Stimulated activated CD4-positive, alpha-beta T cell treated with anti-CD3 and anti-CD28 coated beads, Interleukin-4, amount 100 ng/mL, for 1 hour (primary cell): ENCODE data around the gene NEURL3.

Source experiments
- DNase-seq: peaks from one replicate; pipeline ENCODE4 v3.0.0-alpha.2; 2020

NEURL3 gene

GRCh38 chr2:96539215-96539920 is 34.2 kb upstream of the NEURL3 start:
- no peak for DNase-seq

DNA sequence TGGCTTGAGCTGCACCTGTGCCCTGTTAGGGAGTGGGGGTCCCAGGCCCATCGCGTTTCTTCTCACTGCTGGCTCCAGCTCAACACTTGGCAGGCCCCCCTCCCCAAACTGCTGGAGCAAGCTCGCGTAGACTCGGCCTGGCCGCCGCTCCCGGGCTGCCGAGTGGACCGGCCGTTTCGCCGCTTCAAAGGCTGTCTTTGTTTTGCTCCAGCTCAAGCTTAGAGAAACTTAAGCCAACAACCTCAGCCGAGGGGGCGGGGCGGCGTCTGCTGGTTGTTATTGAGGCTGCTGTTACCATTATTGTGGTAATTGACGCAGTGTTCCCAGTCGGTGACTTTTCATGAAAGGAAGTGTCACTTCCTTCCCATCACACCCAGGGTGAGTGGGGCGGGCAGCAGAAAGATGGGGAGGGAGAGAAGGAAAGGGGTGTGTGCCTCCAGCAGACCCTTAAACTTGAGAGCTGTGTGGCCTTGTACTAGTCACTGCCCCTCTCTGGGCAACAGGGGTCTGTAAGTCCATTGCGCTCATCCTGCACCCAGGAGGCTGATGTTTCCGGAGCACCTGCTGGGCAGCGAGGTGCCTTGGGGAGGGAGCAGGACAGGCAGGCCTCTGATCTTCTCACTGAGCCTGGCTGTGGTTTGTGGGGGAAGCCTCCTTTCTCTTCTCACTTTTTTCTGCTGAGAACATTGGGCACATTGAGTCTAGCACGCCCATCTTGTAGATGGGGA is 33.5 kb upstream of the NEURL3 start:
- DNase-seq, result peak; percentile 87

GRCh38 chr2:96537734-96538486 is 32.8 kb upstream of the NEURL3 start:
- DNase-seq, result peak; percentile 58

DNA sequence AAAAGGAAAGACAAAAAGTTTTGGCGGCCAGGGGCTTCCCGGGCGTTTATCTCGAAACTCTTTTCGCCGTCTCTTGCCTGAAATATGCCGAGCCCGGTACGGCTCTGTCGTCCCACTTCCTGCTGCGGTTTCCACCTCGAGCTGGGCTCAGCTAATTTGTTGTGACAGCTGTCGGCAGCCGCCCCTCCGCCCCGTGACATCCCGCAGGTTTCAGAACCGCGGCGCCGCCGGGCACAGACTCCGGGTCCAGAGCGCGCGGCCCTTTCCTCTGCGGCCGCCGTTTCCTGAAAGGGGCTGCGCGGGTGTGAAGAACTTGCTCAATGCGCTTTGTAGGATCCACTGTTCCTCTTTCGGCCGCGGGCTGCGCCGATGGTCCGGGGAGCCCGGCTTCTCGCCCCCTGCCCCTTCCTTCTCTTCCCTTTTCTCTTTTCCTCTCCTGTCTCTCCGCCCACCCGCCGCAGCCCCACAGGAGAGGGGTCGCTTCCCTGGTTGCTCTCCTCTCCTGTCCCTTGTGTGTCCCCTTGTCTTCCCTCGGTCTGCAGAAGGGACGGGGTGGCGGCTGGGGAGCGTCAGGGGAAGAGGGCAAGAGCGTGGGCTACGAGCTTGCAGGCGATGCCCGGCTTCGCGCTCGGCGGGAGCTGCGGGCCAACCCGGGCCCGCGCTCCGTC is 32.0 kb upstream of the NEURL3 start:
- DNase-seq, result peak; percentile 79

- DNase-seq, result peak; percentile 95
These were observed 31.4 kb upstream of the NEURL3 start, which contains the start of gene ARID5A for GRCh38 chr2:96536445-96537065. Gene ARID5A (plus strand): TSS chr2:96536752. CDS start chr2:96536827, 75 bp downstream.

DNA sequence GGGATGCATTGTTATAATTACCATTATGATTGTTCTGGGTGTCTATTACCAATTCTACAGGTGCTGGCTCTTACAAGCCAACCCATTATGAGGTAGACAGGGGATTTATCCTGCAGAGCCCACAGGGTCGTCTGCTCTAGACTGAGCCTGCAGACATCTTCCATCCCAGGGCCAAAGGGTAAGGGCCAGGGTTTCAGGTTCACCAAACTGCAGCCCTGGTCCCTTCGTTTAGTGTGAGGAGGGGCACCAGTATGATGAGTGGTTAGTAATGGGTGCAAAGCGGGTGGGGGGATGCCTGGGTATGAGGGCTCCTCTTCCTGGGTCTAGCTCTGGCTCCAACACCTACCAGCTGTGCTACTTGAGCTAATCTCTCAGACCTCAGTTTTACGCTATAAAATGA is 30.2 kb upstream of the NEURL3 start:
- DNase-seq, result no peak

DNA sequence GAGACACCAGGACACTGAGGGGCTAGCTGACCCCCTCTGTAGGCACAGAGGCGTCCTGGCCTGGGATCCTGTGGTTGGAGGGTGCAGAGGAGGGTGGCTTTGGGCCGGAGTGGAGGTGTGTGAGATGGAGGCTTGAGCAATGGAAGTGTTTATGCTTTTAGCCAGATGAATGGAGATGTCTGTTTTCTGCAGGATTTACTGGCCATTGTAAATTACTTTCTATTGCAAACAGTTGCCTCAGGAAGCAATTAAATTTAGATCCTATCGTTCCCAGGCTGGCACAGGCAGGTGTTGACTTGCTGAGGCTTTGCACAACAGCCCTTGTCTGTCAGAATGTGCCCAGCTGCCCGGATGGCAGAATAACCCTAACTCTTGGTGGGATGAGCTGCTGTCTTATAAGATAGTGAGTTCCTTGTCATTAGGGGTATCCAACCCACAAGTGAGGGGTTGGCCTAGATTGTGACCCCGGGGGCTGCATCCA is 29.6 kb upstream of the NEURL3 start:
- DNase-seq, result no peak

- DNase-seq, result no peak
These were observed 29.0 kb upstream of the NEURL3 start for GRCh38 chr2:96534141-96534540.

DNA sequence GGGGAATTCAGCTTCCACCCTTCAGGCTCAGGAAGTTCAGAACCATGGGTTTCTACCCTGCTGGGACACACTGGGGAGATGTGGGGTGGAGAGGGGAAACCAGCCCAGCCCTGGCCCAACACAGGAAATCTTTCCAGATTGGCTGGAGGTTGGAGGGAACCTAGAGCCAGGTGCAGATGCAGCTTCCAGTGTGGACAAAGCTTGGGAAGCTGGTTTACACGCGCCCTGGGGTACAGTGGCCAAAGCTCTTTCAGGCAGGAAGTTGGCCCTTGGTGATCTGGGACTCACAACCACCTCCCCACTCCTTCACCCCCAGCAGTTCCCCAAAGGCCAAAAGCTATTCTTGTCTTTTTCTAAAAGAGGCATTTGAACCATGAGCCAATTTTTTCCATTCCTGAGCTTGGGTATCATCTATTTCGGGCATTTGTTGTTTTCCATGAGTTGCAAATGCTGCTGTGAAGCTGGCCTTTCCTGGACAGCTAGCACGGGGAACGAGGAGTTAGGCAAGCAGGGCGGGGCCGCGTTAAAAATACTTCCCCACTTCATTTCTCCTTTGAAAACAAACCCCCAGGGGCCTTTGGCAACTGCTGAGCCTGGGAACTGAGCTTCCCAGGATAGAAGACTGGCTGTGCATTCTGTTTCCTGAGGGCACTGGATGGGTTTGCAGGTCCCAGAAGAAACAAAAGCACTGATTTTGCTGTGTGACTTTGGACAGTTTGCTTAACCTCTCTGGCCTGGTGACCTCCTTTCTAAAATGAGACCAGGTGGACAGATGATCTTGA is 28.3 kb upstream of the NEURL3 start:
- no peak for DNase-seq

DNA sequence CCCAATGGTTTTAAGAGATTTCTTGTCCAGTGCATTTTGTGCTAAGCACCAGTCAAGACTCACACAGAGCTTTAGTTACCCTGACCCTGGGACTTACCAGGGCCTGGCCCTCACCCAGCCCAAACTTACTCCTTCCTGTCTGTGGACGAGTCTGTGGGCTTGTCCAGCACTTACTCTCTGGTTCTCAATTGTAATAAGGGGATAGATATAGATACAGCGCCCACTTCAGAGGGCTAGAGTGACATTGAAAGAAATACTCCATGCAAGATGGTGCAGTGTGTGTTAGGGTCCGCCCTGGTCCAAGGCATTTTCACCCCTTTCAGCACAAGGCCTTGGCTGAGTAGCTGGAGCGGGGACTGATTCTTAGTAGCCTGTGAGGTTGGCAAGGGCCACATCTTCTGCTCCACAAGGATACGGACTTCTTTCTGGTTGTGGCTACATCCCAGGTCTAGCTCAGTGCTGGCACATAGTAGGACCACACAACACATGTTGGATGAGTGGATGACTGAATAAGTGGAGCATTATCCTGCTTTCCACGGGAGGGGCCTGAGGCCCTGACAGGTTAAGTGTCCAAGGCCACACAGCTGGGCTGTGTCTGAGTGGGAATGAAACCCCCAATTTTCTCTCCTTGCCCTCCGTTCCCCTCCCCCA is 27.6 kb upstream of the NEURL3 start:
- no peak for DNase-seq

GRCh38 chr2:96531872-96532505 is 26.8 kb upstream of the NEURL3 start:
- peak; percentile 85 for DNase-seq

- DNase-seq, result no peak
These were observed 26.2 kb upstream of the NEURL3 start for GRCh38 chr2:96531366-96531765.

GRCh38 chr2:96530474-96531357 is 25.6 kb upstream of the NEURL3 start:
- DNase-seq, result no peak

DNA sequence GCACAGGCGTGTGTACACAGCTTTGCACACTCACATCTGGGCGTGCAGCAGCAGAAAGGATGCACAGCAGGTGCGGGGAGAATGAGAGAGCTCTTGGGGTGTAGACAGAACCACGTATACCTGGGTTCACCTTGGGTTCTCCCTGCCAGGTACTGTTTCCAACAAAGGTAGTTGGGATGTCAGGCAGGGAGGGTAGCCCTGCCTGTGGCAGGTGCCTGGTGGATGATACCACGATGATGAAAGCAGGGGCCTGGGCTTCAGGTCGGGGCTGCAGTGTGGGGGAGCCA is 24.9 kb upstream of the NEURL3 start:
- no peak for DNase-seq

DNA sequence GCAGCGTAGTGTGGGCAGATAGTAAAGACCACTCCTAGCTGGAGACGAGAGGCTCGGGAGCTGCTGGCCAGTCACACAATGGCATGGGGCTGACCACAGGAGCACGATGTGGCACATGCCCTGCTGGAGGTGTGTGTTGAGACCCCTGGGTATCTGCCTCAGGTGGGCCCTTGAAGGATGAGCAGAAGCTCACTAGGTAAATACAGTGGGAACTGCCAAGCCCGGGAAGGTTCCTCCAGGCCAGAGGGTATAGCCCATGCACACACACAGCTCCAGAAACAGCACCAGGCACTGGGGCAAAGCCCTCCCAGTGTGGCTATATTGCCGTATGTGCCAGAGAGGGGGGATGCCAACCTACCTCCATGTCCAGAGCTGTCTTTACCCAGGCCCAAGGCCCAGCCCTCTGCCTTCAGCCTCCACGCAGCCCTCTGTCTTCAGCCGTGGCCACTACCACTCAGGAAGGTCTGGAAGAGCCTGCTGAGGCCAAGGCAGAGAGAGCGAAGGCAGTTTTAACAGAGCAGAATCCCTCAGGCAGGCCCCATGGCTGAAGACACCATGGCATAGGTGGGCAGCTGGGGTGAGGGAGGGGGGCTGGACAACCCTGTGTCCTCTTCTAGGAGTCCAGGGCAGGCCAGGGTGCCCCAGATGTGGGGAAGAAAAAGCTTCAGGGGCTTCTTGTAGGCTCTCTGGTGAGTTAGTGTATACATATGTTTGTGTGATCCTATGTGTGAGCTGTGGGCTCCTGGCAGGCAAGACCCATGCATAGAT is 24.4 kb upstream of the NEURL3 start:
- no peak for DNase-seq

DNA sequence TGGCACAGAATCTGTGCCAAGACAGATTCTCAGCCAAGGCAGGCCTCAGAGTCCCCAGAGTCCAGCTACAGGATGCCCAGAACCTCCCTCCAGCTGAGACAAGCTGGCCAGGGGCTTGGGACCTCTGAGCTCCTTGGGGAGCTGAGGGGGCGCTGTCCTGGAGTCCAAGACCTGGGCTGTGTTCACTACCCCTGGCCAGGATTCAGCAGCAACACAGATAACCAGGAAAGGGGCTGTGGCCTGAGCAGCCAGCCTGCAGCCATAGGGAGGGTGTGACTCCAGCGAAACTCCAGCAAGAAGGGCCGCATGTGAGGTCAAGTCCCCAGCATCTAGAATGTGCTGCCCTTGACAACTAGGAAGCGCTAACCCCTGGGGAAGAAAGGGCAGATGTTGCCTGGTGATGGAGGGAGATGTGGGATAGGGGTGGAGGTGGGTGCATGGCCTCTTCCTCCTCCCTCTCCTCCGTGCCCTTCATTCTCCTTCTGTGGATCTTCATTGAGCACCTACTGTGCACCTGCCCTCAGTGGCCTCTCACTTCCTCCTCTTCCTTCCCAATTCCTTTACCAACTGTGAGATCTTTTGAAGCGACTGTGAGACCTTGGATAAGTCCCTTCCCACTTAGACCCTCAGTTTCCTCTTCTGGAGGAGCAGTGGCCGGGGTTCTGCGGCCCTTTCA is 23.7 kb upstream of the NEURL3 start:
- DNase-seq, result no peak

DNA sequence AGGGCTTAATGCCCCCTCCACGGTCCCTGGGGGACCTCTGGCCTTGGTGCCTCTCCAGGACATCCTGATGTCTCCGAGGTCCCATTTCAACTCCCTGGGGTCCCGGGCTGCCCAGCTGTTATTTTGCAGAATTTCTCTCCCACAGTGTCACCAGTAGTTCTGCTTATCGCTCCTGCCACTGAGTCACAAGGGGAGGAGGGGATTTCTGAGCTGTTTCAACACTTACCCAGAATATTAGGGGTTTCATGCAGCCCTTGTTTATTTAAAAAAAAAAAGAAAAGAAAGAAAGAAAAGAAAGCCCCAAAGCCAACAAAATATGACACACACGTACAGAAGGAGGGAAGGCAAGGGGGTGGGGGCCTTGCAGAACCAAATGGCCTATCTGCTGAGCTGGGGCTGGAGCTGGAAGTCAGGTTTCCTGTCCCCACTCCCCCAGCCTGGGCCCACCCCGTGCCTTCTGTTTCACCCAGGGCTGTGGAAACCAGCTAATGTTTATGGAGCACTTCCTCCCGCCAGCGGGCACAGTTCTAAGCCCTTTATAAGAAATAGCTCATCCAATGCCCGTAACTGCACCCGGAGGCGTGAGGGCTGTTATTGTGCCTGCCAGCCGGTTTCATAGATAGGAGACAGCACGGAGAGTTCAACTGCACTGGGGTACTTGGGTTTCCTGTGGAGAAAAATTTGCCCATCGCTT is 23.0 kb upstream of the NEURL3 start:
- peak; percentile 80 for DNase-seq
